SK-N-SH (cell line): ENCODE data around the gene EIF5B.

Source experiments
- POLR2AphosphoS5 ChIP-seq: IDR thresholded peaks from 2 replicates; pipeline ENCODE4 v1.6.1; 2012; ENCODE audit warnings: low read depth, low read length
- TF ChIP-seq, protein P1 (sequence below): IDR thresholded peaks from 2 replicates; pipeline ENCODE4 v1.6.1; 2012; ENCODE audit warnings: mild to moderate bottlenecking, low read depth, low read length, moderate library complexity

- TF ChIP-seq, protein P1, sequence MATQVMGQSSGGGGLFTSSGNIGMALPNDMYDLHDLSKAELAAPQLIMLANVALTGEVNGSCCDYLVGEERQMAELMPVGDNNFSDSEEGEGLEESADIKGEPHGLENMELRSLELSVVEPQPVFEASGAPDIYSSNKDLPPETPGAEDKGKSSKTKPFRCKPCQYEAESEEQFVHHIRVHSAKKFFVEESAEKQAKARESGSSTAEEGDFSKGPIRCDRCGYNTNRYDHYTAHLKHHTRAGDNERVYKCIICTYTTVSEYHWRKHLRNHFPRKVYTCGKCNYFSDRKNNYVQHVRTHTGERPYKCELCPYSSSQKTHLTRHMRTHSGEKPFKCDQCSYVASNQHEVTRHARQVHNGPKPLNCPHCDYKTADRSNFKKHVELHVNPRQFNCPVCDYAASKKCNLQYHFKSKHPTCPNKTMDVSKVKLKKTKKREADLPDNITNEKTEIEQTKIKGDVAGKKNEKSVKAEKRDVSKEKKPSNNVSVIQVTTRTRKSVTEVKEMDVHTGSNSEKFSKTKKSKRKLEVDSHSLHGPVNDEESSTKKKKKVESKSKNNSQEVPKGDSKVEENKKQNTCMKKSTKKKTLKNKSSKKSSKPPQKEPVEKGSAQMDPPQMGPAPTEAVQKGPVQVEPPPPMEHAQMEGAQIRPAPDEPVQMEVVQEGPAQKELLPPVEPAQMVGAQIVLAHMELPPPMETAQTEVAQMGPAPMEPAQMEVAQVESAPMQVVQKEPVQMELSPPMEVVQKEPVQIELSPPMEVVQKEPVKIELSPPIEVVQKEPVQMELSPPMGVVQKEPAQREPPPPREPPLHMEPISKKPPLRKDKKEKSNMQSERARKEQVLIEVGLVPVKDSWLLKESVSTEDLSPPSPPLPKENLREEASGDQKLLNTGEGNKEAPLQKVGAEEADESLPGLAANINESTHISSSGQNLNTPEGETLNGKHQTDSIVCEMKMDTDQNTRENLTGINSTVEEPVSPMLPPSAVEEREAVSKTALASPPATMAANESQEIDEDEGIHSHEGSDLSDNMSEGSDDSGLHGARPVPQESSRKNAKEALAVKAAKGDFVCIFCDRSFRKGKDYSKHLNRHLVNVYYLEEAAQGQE: no peak
- TF ChIP-seq POLR2AphosphoS5: no peak
These were observed 73.1 kb downstream of the EIF5B start for GRCh38 chr2:99410276-99410675.
